ENCODE results near the gene OXCT1. TPM values are rescaled to one million over a fixed set of nuclear protein-coding genes. Genes with fewer than 3 reads are reported as not detected.

Gene OXCT1
- total RNA-seq, 3 donors from 2014 or later = 8.9 to 27.0 (median 14.9) TPM

DNA sequence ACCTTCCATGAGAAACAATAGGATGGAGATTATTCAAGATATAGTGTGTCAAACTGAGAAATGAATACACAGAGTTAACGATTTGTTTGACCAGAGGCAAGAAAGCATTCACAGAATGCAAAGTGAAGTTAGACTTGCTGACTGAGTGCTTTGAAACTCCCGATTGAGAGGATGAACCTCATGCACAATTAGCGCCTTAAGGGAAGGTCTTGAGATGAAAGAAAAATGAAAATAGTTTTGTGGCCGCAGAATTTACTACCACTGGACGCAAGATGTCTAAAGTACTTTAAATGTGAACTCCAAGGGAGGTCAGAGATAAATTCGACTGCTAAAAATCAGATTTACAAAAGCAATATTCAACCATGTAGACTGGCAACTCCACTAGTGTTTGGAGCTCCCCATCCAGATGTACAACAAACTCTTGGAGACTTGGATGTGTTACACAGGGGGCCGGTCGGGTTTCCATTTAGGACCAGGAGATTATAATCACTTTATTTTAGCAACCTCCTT is 33.2 kb upstream of the OXCT1 start:
- Histone ChIP-seq H3K36me3 (ENCODE audit: low read depth) (no peaks in the 10 kb centered on the region), H3K4me1 (ENCODE audit: low read depth) (peaks cover 13% of the 10 kb centered on the region), H3K9me3 (no peaks in the 10 kb centered on the region), H3K4me3 (peak overlapping the region; percentile 40)
- ATAC-seq (no peak), DNase-seq (no peak)
- intact Hi-C loops (cut with DNase I, micrococcal nuclease) = no loop called here
- TF ChIP-seq, protein P1, sequence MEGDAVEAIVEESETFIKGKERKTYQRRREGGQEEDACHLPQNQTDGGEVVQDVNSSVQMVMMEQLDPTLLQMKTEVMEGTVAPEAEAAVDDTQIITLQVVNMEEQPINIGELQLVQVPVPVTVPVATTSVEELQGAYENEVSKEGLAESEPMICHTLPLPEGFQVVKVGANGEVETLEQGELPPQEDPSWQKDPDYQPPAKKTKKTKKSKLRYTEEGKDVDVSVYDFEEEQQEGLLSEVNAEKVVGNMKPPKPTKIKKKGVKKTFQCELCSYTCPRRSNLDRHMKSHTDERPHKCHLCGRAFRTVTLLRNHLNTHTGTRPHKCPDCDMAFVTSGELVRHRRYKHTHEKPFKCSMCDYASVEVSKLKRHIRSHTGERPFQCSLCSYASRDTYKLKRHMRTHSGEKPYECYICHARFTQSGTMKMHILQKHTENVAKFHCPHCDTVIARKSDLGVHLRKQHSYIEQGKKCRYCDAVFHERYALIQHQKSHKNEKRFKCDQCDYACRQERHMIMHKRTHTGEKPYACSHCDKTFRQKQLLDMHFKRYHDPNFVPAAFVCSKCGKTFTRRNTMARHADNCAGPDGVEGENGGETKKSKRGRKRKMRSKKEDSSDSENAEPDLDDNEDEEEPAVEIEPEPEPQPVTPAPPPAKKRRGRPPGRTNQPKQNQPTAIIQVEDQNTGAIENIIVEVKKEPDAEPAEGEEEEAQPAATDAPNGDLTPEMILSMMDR (IDR thresholded peaks at IDR 0.05) = no peak

DNA sequence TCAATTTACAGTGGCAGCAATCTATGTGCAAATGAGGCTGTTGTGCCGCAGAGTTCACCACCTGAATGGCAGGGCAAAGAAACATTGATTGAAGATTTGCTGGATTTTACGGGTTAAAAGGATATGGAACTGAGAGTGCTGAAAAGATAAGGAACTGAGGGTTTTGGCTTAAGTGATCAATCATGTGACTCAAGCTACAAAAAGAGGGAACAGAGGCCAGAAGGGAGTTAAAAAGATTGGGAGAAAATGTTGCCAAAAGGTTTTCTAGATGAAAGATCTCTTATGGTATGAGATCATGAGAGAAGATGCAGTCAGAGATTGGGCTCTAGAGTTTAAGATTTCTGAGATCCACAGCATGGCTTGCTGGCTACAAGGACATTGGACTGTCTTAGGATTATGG is 26.0 kb upstream of the OXCT1 start:
- H3K36me3 ChIP-seq (ENCODE audit: low read depth) = no peaks in the 10 kb centered on the region
- intact Hi-C loops (cut with DNase I, micrococcal nuclease) = no loop called here
- H3K4me1 ChIP-seq (ENCODE audit: low read depth) = no peaks in the 10 kb centered on the region
- no peaks in the 10 kb centered on the region for H3K9me3 ChIP-seq
- DNase-seq (no peak), ATAC-seq (no peak)
- TF ChIP-seq, protein P1 (IDR thresholded peaks at IDR 0.05) = no peak
- no peak overlapping the region for H3K4me3 ChIP-seq

DNA sequence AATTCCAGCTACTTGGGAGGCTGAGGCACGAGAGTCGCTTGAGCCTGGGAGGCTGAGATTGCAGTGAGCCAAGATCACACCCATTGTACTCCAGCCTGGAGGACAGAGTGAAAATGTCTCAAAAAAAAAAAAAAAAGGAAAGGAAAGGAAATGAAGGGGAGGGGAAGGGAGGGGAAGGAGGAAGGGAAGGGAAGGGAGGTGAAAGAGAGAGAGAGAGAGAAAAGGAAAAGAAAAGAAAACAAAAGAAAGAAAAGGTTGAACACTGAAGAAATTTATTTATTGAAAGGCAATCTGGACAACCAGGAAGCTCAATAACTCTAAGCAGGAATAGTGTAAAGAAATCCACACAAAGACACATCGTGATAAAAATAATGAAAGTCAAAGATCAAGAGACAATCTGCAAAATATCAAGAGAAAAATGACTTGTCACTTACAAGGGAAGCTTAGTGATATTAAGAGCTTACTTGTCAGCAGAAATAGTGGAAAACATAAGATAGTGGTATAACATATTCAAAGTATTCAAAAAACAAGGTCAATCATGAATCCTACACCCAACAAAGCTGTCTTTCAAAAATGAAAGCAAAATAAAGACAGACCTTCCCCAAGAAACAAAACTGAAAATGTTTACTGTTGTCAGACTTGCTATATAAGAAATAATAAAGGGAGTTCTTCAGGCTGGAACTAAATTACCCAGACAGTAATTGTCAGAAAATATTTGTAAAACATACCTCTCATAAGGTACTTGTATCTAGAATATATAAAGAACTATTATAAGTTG is 23.0 kb upstream of the OXCT1 start:
- Histone ChIP-seq H3K4me1 (ENCODE audit: low read depth) (no peaks in the 10 kb centered on the region), H3K9me3 (no peaks in the 10 kb centered on the region), H3K4me3 (no peak overlapping the region), H3K36me3 (ENCODE audit: low read depth) (no peaks in the 10 kb centered on the region)
- ATAC-seq = no peak
- DNase-seq = no peak
- intact Hi-C loops (cut with DNase I, micrococcal nuclease) = no loop called here
- TF ChIP-seq, protein P1 (IDR thresholded peaks at IDR 0.05) = no peak

DNA sequence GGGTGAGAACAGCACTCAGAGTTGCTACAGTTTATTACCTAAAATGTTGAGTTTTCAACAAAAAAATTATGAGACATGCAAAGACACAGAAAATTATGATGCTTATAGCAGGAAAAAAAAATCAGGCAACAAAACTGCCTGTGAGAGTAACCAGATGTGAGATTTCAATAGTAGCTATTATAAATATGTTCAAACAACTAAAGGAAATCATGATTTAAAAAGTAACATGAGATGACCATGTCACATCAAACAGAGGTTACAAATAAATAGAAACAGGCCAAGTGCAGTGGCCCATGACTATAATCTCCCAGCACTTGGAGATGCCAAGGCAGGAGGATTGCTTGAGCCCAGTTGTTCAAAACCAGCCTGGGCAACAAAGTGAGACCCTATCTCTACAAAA is 21.8 kb upstream of the OXCT1 start:
- Histone ChIP-seq H3K4me1 (ENCODE audit: low read depth) (no peaks in the 10 kb centered on the region), H3K9me3 (no peaks in the 10 kb centered on the region), H3K4me3 (no peak overlapping the region), H3K36me3 (ENCODE audit: low read depth) (no peaks in the 10 kb centered on the region)
- TF ChIP-seq, protein P1 (IDR thresholded peaks at IDR 0.05) = no peak
- DNase-seq = no peak
- no peak for ATAC-seq
- intact Hi-C loops (cut with DNase I, micrococcal nuclease) = no loop called here

DNA sequence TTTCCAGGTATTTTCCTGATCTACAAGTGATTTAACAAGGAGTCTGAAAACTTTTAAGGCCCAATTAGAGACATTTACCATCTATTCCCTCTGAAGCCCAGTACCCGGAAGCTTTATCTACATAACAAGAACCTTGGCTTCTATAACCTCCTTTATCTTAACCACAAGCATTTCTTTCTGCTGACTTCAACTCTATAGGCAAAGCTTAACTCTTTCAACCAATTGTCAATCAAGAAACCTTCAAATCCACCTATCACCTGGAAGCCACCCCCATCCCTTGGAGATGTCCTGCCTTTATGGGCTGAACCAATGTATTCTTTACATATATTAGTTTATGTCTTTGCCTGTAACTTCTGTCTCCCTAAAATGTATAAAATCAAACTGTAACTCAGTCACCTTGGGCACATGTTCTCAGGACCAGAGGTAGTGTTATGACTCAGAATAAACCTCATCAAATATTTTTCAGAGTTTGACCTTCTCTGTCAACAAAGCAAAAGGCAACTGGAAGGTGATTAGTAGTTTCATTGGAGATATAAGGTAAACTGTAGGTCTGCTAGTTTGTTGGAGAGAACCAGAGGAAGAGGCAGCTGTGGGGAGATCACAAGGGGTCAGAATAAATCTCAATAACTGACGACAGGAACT is 21.0 kb upstream of the OXCT1 start:
- H3K4me1 ChIP-seq (ENCODE audit: low read depth) = no peaks in the 10 kb centered on the region
- ATAC-seq (no peak), DNase-seq (no peak)
- TF ChIP-seq, protein P1 (IDR thresholded peaks at IDR 0.05) = no peak
- H3K4me3 ChIP-seq = no peak overlapping the region
- no peaks in the 10 kb centered on the region for H3K36me3 ChIP-seq (ENCODE audit: low read depth)
- intact Hi-C loops (cut with DNase I, micrococcal nuclease) = no loop called here
- H3K9me3 ChIP-seq = no peaks in the 10 kb centered on the region
